ENCODE results near the gene TNF. TPM values are rescaled to one million over a fixed set of nuclear protein-coding genes. Genes with fewer than 3 reads are reported as not detected.

Gene TNF
- total RNA-seq, 1 experiment from 2014 or later: 0.31 TPM

DNA sequence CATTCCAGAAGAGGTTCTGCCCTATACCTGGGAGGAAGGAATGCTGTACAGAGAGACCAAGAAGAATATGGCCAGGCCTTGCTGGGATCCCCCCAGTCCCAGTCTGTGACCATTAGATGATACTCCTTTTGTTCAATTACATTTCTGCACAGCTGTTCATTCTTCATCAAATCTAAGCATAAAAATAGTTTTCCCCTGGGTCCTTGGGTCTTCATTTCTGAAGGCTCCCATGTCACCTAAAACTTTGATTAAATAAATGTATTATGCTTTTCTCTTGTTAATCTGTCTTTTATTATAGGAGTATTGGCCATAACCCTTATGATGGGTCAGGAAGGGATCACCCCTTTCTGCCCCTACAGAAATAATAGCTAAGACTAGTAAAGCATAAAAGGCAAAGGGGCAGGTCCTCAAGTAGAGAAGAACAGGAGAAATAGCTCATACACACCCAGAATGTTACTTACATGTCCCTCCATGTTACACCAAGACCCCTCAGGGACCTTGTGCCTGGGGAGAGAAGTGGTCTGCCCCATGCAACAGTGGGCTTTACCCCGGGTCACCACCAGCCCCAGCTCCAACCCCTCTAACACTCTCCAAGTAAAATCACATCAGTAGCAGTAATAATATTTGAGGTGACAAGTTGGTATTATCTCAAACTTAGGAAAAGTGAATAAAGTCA is 5.4 kb upstream of the TNF start (continued):
- TF ChIP-seq NFE2L1 (CRISPR knock-in tag; IDR thresholded peaks at IDR 0.05) (no peak), ESRRA (CRISPR knock-in tag; IDR thresholded peaks at IDR 0.05; ENCODE audit: borderline replicate concordance) (no peak)

DNA sequence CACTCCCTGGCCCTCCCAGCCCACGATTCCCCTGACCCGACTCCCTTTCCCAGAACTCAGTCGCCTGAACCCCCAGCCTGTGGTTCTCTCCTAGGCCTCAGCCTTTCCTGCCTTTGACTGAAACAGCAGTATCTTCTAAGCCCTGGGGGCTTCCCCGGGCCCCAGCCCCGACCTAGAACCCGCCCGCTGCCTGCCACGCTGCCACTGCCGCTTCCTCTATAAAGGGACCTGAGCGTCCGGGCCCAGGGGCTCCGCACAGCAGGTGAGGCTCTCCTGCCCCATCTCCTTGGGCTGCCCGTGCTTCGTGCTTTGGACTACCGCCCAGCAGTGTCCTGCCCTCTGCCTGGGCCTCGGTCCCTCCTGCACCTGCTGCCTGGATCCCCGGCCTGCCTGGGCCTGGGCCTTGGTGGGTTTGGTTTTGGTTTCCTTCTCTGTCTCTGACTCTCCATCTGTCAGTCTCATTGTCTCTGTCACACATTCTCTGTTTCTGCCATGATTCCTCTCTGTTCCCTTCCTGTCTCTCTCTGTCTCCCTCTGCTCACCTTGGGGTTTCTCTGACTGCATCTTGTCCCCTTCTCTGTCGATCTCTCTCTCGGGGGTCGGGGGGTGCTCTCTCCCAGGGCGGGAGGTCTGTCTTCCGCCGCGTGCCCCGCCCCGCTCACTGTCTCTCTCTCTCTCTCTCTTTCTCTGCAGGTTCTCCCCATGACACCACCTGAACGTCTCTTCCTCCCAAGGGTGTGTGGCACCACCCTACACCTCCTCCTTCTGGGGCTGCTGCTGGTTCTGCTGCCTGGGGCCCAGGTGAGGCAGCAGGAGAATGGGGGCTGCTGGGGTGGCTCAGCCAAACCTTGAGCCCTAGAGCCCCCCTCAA is 3.1 kb upstream of the TNF start, which contains the start of gene LTA:
Gene LTA (plus strand): TSS at position 249 of the 871 bp plus-strand sequence. CDS start 454 bp downstream, at position 703.
- Mint-ChIP-seq H3K36me3 (no peaks in the 10 kb centered on the region), H3K4me3 (no peak within 1 kb of the TSS), H3K27ac (no peak within 1 kb of the TSS), H3K27me3 (ENCODE audit: low read depth) (peaks cover 24% of the 10 kb centered on the region), H3K4me1 (peaks cover 19% of the 10 kb centered on the region), H3K9me3 (no peaks in the 10 kb centered on the region)
- no peak for ATAC-seq
- TF ChIP-seq NFYB (CRISPR knock-in tag; conservative IDR thresholded peaks at IDR 0.05; ENCODE audit: low read depth): no peak
- TF ChIP-seq, protein P1, sequence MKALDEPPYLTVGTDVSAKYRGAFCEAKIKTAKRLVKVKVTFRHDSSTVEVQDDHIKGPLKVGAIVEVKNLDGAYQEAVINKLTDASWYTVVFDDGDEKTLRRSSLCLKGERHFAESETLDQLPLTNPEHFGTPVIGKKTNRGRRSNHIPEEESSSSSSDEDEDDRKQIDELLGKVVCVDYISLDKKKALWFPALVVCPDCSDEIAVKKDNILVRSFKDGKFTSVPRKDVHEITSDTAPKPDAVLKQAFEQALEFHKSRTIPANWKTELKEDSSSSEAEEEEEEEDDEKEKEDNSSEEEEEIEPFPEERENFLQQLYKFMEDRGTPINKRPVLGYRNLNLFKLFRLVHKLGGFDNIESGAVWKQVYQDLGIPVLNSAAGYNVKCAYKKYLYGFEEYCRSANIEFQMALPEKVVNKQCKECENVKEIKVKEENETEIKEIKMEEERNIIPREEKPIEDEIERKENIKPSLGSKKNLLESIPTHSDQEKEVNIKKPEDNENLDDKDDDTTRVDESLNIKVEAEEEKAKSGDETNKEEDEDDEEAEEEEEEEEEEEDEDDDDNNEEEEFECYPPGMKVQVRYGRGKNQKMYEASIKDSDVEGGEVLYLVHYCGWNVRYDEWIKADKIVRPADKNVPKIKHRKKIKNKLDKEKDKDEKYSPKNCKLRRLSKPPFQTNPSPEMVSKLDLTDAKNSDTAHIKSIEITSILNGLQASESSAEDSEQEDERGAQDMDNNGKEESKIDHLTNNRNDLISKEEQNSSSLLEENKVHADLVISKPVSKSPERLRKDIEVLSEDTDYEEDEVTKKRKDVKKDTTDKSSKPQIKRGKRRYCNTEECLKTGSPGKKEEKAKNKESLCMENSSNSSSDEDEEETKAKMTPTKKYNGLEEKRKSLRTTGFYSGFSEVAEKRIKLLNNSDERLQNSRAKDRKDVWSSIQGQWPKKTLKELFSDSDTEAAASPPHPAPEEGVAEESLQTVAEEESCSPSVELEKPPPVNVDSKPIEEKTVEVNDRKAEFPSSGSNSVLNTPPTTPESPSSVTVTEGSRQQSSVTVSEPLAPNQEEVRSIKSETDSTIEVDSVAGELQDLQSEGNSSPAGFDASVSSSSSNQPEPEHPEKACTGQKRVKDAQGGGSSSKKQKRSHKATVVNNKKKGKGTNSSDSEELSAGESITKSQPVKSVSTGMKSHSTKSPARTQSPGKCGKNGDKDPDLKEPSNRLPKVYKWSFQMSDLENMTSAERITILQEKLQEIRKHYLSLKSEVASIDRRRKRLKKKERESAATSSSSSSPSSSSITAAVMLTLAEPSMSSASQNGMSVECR (CRISPR knock-in tag; IDR thresholded peaks at IDR 0.05; ENCODE audit: borderline replicate concordance): no peak
- TF ChIP-seq, protein P2, sequence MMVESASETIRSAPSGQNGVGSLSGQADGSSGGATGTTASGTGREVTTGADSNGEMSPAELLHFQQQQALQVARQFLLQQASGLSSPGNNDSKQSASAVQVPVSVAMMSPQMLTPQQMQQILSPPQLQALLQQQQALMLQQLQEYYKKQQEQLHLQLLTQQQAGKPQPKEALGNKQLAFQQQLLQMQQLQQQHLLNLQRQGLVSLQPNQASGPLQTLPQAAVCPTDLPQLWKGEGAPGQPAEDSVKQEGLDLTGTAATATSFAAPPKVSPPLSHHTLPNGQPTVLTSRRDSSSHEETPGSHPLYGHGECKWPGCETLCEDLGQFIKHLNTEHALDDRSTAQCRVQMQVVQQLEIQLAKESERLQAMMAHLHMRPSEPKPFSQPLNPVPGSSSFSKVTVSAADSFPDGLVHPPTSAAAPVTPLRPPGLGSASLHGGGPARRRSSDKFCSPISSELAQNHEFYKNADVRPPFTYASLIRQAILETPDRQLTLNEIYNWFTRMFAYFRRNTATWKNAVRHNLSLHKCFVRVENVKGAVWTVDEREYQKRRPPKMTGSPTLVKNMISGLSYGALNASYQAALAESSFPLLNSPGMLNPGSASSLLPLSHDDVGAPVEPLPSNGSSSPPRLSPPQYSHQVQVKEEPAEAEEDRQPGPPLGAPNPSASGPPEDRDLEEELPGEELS (CRISPR knock-in tag; IDR thresholded peaks at IDR 0.05): no peak
- no peak for TF ChIP-seq TCF7 (CRISPR knock-in tag; IDR thresholded peaks at IDR 0.05; ENCODE audit: low read depth)
- no peak for TF ChIP-seq TEAD4 (CRISPR knock-in tag; IDR thresholded peaks at IDR 0.05)
- no peak for TF ChIP-seq ZNF263 (CRISPR knock-in tag; IDR thresholded peaks at IDR 0.05; ENCODE audit: low read depth)
- TF ChIP-seq RORB (CRISPR knock-in tag; IDR thresholded peaks at IDR 0.05): no peak
- no peak for TF ChIP-seq SP1 (CRISPR knock-in tag; conservative IDR thresholded peaks at IDR 0.05)
- no peak for TF ChIP-seq PRRX2 (CRISPR knock-in tag; IDR thresholded peaks at IDR 0.05)
- TF ChIP-seq OVOL2 (CRISPR knock-in tag; IDR thresholded peaks at IDR 0.05; ENCODE audit: borderline replicate concordance): no peak
- TF ChIP-seq, protein P3, sequence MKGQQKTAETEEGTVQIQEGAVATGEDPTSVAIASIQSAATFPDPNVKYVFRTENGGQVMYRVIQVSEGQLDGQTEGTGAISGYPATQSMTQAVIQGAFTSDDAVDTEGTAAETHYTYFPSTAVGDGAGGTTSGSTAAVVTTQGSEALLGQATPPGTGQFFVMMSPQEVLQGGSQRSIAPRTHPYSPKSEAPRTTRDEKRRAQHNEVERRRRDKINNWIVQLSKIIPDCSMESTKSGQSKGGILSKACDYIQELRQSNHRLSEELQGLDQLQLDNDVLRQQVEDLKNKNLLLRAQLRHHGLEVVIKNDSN (CRISPR knock-in tag; IDR thresholded peaks at IDR 0.05): no peak
- TF ChIP-seq, protein P4, sequence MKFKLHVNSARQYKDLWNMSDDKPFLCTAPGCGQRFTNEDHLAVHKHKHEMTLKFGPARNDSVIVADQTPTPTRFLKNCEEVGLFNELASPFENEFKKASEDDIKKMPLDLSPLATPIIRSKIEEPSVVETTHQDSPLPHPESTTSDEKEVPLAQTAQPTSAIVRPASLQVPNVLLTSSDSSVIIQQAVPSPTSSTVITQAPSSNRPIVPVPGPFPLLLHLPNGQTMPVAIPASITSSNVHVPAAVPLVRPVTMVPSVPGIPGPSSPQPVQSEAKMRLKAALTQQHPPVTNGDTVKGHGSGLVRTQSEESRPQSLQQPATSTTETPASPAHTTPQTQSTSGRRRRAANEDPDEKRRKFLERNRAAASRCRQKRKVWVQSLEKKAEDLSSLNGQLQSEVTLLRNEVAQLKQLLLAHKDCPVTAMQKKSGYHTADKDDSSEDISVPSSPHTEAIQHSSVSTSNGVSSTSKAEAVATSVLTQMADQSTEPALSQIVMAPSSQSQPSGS (CRISPR knock-in tag; IDR thresholded peaks at IDR 0.05; ENCODE audit: borderline replicate concordance, low read depth): no peak
- no peak for TF ChIP-seq IRF2 (CRISPR knock-in tag; IDR thresholded peaks at IDR 0.05; ENCODE audit: borderline replicate concordance, low read depth)
- TF ChIP-seq TP53 (CRISPR knock-in tag; IDR thresholded peaks at IDR 0.05): no peak
- ChIA-PET CTCF (interaction anchor here (0.5 to 3.4 kb wide), 3 partner anchors 13 to 26 kb away, joined by 4 to 25 read pairs (median 21); partner anchors contain the start of gene LST1), POLR2A (no interaction called here)
- DNase-seq (ENCODE audit: low spot score): no peak
